ENCODE results near the gene TUBGCP6. TPM values are rescaled to one million over a fixed set of nuclear protein-coding genes. Genes with fewer than 3 reads are reported as not detected.
A peak's percentile ranks its signal among the peaks of the same experiment; 100 is the strongest.

TUBGCP6 gene
- total and polyA plus RNA-seq, 2 donors (not counting 3 experiments of a cell fraction or from before 2014, with no cell fraction given): 33.1 to 45.3 TPM

DNA sequence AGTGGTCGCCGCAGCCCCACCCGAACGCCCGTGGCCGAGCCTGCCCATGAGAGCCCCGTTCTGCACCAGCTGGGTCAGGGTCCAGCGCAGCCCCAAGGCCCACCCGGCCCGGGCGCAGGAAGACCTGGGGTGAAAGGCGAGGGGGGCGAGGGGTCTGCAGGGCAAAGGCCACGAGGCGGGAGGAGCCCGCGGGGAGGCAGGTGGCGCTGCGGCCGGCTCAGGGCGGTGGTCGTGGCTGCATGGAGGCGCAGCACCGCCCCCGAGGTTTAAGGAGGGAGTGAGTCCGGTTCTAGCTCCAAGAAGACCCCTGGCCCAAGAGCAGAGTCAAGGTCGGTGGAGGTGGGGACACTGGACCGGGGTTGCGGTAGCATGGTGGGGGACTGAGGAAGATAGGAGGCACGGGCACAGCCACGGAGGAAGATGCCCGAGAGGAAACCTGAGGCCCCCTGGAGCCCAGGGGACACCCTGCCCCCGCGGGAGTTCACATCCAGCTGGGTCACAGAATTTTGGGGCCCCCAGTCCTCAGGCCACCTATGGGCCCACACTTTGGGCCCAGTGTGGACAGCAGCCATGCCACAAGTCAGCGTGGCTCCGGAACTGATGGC lies 6.8 kb upstream of the TUBGCP6 start:
- ChIA-PET POLR2A (no interaction called here), CTCF (interaction anchor here (0.8 to 4.2 kb wide), 12 partner anchors 9 to 274 kb away, joined by 3 to 60 read pairs (median 9); partner anchors contain the start of genes DENND6B, MAPK12 and SCO2)
- H3K36me3 ChIP-seq (ENCODE audit: control insufficient read depth in 2 of 2, extremely low read depth in 1 of 2, insufficient read depth in 2 of 2, low read length in 2 of 2): peaks cover 0 to 27% of the 10 kb centered on the region in 2 experiments
- no peak overlapping the region for H3K9ac ChIP-seq (replicated peaks; ENCODE audit: extremely low read depth, insufficient read depth, low read length)
- H3K4me3 ChIP-seq (replicated peaks in 1 of 3; ENCODE audit: insufficient read depth in 1 of 3, low read depth in 1 of 3, low read length in 3 of 3): peak overlapping the region in 2 of 3 experiments; percentile 73 to 74
- H3K4me2 ChIP-seq (ENCODE audit: insufficient read depth, low read length): peak overlapping the region; percentile 82
- H3K79me2 ChIP-seq (ENCODE audit: control insufficient read depth, insufficient read depth, low read length): no peaks in the 10 kb centered on the region
- peaks cover 11% of the 10 kb centered on the region for H3K4me1 ChIP-seq (ENCODE audit: control insufficient read depth, extremely low read depth, insufficient read depth, low read length)
- intact Hi-C loops (cut with micrococcal nuclease): loop anchor here (1.0 kb wide), 4 partner anchors 19 to 247 kb away; partner anchors contain the start of genes DENND6B and MAPK11
- no peaks in the 10 kb centered on the region for H3K9me3 ChIP-seq (replicated peaks; ENCODE audit: control insufficient read depth, insufficient read depth, low read length)
- H3K9me1 ChIP-seq (replicated peaks; ENCODE audit: control insufficient read depth, extremely low read depth, insufficient read depth, low read length): no peaks in the 10 kb centered on the region
- dilution Hi-C loops (cut with MboI; ENCODE audit: extremely low pct_ligation_motif_present, low sequenced_read_pairs): no loop called here
- BruUV-seq (replicated peaks): no TSS peak
- no peaks in the 10 kb centered on the region for H3K27me3 ChIP-seq (ENCODE audit: control insufficient read depth in 2 of 2, insufficient read depth in 2 of 2, low read length in 2 of 2)
- H4K20me1 ChIP-seq (replicated peaks; ENCODE audit: control insufficient read depth, extremely low read depth, insufficient read depth, low read length): no peaks in the 10 kb centered on the region
- FAIRE-seq (no peak), DNase-seq (ENCODE audit: low read depth, low spot score) (no peak)
- peak overlapping the region; percentile 24 for H2AFZ ChIP-seq (ENCODE audit: low read depth, low read length)
- no peak overlapping the region for H3K27ac ChIP-seq (ENCODE audit: insufficient read depth, low read depth, low read length)
- TF ChIP-seq POLR2AphosphoS5 (IDR thresholded peaks at IDR 0.05; ENCODE audit: insufficient read depth, low read depth, low read length): peak; percentile 0
- TF ChIP-seq EZH2 (IDR thresholded peaks at IDR 0.05; ENCODE audit: borderline replicate concordance, low read depth, low read length, severe bottlenecking): no peak
- no peak for TF ChIP-seq GATA2 (IDR thresholded peaks at IDR 0.05; ENCODE audit: insufficient read depth, insufficient read length, low read depth, low read length)

DNA sequence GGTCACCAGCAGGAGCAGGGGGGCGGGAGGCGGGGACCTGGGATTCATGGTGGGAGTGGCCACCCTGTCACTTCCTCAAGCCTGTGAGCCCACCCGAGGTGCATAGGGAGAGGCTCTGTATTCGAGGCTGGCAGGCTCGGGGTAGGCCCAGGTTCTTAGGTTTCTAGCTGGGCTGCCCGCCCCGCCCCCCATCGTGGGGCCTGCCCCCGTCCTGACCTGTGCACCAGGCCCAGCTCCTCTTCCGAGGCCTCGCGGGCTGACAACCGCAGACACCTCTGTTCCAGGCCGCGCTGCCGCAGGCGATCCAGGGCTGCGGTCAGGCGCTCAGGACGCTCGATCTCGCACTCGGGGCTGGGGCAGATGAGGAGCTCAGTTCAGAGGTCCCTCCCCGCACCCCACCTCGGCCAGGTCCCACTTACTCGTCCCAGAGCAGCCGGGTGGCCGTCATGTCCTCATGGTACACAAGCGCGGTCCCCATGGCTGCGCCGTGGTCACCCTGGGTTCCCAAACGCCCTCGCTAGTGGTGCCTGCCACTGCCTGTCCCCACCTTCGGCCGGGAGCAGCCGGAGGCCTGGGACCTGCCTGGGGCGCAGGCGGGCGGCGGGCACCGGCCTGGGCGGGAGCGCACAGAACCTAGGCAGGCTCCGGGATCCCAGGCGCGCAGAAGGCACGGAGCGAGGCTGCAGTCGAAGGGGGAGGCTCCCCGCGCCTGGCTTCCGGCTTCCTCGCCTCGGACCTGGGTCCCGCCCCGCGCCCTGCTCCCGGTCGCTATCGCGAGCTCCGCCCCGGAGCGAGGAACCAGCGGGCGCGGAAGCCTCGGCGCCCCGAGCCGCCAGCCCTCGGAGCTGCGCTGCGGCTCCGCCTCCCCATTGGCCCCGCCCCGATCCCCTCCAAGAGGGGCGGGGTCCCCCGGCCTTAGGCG lies 6.0 kb upstream of the TUBGCP6 start, which contains the start of gene HDAC10:
Gene HDAC10 (minus strand): TSS at position 711 of the 922 bp plus-strand sequence. CDS start 233 bp downstream, at position 478.
- Histone ChIP-seq H4K20me1 (replicated peaks; ENCODE audit: control insufficient read depth, extremely low read depth, insufficient read depth, low read length) (no peaks in the 10 kb centered on the region), H3K27ac (ENCODE audit: insufficient read depth, low read depth, low read length) (peak within 1 kb of the TSS; percentile 26), H3K27me3 (ENCODE audit: control insufficient read depth in 2 of 2, insufficient read depth in 2 of 2, low read length in 2 of 2) (no peaks in the 10 kb centered on the region), H3K36me3 (ENCODE audit: control insufficient read depth in 2 of 2, extremely low read depth in 1 of 2, insufficient read depth in 2 of 2, low read length in 2 of 2) (peaks cover 0 to 24% of the 10 kb centered on the region in 2 experiments), H3K4me2 (ENCODE audit: insufficient read depth, low read length) (peak within 1 kb of the TSS; percentile 82), H2AFZ (ENCODE audit: low read depth, low read length) (peak within 1 kb of the TSS; percentile 72), H3K79me2 (ENCODE audit: control insufficient read depth, insufficient read depth, low read length) (peaks cover 2% of the 10 kb centered on the region), H3K4me1 (ENCODE audit: control insufficient read depth, extremely low read depth, insufficient read depth, low read length) (peaks cover 13% of the 10 kb centered on the region), H3K9me1 (replicated peaks; ENCODE audit: control insufficient read depth, extremely low read depth, insufficient read depth, low read length) (no peaks in the 10 kb centered on the region), H3K9ac (replicated peaks; ENCODE audit: extremely low read depth, insufficient read depth, low read length) (peak within 1 kb of the TSS; percentile 69), H3K9me3 (replicated peaks; ENCODE audit: control insufficient read depth, insufficient read depth, low read length) (no peaks in the 10 kb centered on the region), H3K4me3 (replicated peaks in 1 of 3; ENCODE audit: insufficient read depth in 1 of 3, low read depth in 1 of 3, low read length in 3 of 3) (peak within 1 kb of the TSS; percentile 73 to 74 (median 74))
- BruUV-seq (replicated peaks): TSS peak; percentile 7
- DNase-seq (ENCODE audit: low read depth, low spot score) (peak; percentile 76), FAIRE-seq (peak; percentile 89)
- CTCF ChIA-PET: interaction anchor here (0.8 to 4.2 kb wide), 9 partner anchors 8 to 247 kb away, joined by 3 to 60 read pairs (median 9); partner anchors contain the start of genes DENND6B and MAPK12
- TF ChIP-seq, protein P1, sequence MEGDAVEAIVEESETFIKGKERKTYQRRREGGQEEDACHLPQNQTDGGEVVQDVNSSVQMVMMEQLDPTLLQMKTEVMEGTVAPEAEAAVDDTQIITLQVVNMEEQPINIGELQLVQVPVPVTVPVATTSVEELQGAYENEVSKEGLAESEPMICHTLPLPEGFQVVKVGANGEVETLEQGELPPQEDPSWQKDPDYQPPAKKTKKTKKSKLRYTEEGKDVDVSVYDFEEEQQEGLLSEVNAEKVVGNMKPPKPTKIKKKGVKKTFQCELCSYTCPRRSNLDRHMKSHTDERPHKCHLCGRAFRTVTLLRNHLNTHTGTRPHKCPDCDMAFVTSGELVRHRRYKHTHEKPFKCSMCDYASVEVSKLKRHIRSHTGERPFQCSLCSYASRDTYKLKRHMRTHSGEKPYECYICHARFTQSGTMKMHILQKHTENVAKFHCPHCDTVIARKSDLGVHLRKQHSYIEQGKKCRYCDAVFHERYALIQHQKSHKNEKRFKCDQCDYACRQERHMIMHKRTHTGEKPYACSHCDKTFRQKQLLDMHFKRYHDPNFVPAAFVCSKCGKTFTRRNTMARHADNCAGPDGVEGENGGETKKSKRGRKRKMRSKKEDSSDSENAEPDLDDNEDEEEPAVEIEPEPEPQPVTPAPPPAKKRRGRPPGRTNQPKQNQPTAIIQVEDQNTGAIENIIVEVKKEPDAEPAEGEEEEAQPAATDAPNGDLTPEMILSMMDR (IDR thresholded peaks at IDR 0.05; ENCODE audit: extremely low read depth in 1 of 2, insufficient read depth in 1 of 2, low read depth in 1 of 2, low read length in 2 of 2): no peak
- TF ChIP-seq JUN (IDR thresholded peaks at IDR 0.05; ENCODE audit: borderline replicate concordance, insufficient read depth, insufficient read length, low read depth): no peak
- TF ChIP-seq EZH2 (IDR thresholded peaks at IDR 0.05; ENCODE audit: borderline replicate concordance, low read depth, low read length, severe bottlenecking): no peak
- TF ChIP-seq POLR2A (IDR thresholded peaks at IDR 0.05; ENCODE audit: low read depth, low read length): peak; percentile 68
- TF ChIP-seq GATA2 (IDR thresholded peaks at IDR 0.05; ENCODE audit: insufficient read depth, insufficient read length, low read depth, low read length): no peak
- TF ChIP-seq POLR2AphosphoS5 (IDR thresholded peaks at IDR 0.05; ENCODE audit: insufficient read depth, low read depth, low read length): peak; percentile 78
- no peak for TF ChIP-seq MYC (IDR thresholded peaks at IDR 0.05; ENCODE audit: low read depth, low read length)
- TF ChIP-seq, protein P2, sequence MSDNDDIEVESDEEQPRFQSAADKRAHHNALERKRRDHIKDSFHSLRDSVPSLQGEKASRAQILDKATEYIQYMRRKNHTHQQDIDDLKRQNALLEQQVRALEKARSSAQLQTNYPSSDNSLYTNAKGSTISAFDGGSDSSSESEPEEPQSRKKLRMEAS (IDR thresholded peaks at IDR 0.05; ENCODE audit: insufficient read depth, insufficient read length): no peak
- no peak for TF ChIP-seq FOS (IDR thresholded peaks at IDR 0.05; ENCODE audit: borderline replicate concordance, insufficient read depth, low read length)
- POLR2A ChIA-PET: interaction anchor here (0.6 kb wide), 1 partner anchor 113 kb away, joined by 5 read pairs; no protein-coding TSS in a partner anchor
- intact Hi-C loops (cut with micrococcal nuclease): loop anchor here (1.0 kb wide), 1 partner anchor 19 kb away; the partner anchor contains the start of gene MAPK11
- dilution Hi-C loops (cut with MboI; ENCODE audit: extremely low pct_ligation_motif_present, low sequenced_read_pairs): no loop called here

Data from endothelial cell of umbilical vein (primary cell).